Measurements from ENCODE around the gene PLSCR4. TPM values are rescaled to one million over a fixed set of nuclear protein-coding genes. Genes with fewer than 3 reads are reported as not detected.

PLSCR4 gene
- total RNA-seq, 1 donor: 46.3 TPM

- no peak overlapping the region for H3K4me3 ChIP-seq (ENCODE audit: low read depth, low read length)
- DNase-seq (ENCODE audit: low read depth): no peak
- TF ChIP-seq CTCF (IDR thresholded peaks at IDR 0.05; ENCODE audit: insufficient read depth, low read length): no peak
These were observed 24.6 kb upstream of the PLSCR4 start for GRCh38 chr3:146275476-146275875.

- DNase-seq (ENCODE audit: low read depth): peak; percentile 98
- TF ChIP-seq CTCF (IDR thresholded peaks at IDR 0.05; ENCODE audit: insufficient read depth, low read length): no peak
- H3K4me3 ChIP-seq (ENCODE audit: low read depth, low read length): no peak overlapping the region
These were observed 23.9 kb upstream of the PLSCR4 start for GRCh38 chr3:146274833-146275232.

- H3K4me3 ChIP-seq (ENCODE audit: low read depth, low read length): no peak overlapping the region
- DNase-seq (ENCODE audit: low read depth): no peak
- TF ChIP-seq CTCF (IDR thresholded peaks at IDR 0.05; ENCODE audit: insufficient read depth, low read length): no peak
These were observed 23.0 kb upstream of the PLSCR4 start for GRCh38 chr3:146273721-146274407.

GRCh38 chr3:146271180-146271579, 20.3 kb upstream of the PLSCR4 start:
- TF ChIP-seq CTCF (IDR thresholded peaks at IDR 0.05; ENCODE audit: insufficient read depth, low read length): no peak
- no peak overlapping the region for H3K4me3 ChIP-seq (ENCODE audit: low read depth, low read length)
- no peak for DNase-seq (ENCODE audit: low read depth)

GRCh38 chr3:146269271-146269670, 18.4 kb upstream of the PLSCR4 start:
- no peak for TF ChIP-seq CTCF (IDR thresholded peaks at IDR 0.05; ENCODE audit: insufficient read depth, low read length)
- H3K4me3 ChIP-seq (ENCODE audit: low read depth, low read length): no peak overlapping the region
- no peak for DNase-seq (ENCODE audit: low read depth)

GRCh38 chr3:146268535-146269219, 17.8 kb upstream of the PLSCR4 start:
- H3K4me3 ChIP-seq (ENCODE audit: low read depth, low read length): no peak overlapping the region
- no peak for TF ChIP-seq CTCF (IDR thresholded peaks at IDR 0.05; ENCODE audit: insufficient read depth, low read length)
- no peak for DNase-seq (ENCODE audit: low read depth)

Measured in fibroblast of the aortic adventitia (primary cell).